K562 (cell line): ENCODE measurements around the gene PNMT. TPM values are rescaled to one million over a fixed set of nuclear protein-coding genes. Genes with fewer than 3 reads are reported as not detected.
A peak's percentile ranks its signal among the peaks of the same experiment; 100 is the strongest.

Experiments
- ATAC-seq: fragments of 200-7000 bp; cut with Tn5 transposase; 3 replicates; pipeline ENCODE4 v1.9.1; 2020; ENCODE audit warnings: moderate library complexity
- Bru-seq: library from RNA; stranded (reverse); fragments of 400-500 nt; gene quantifications from one replicate; lab custom pipeline; 2021; lab: Mats Ljungman, UMichigan
- BruChase-seq, 2 experiments: library from RNA; stranded (reverse); fragments of 400-500 nt; gene quantifications; one replicate each; lab custom pipeline; 2021; lab: Mats Ljungman, UMichigan
- BruUV-seq: library from RNA; stranded (reverse); fragments of 400-500 nt; replicated peaks from 2 replicates; lab custom pipeline; 2021; lab: Mats Ljungman, UMichigan
- CTCF ChIA-PET: fragments of 300-600 bp; formaldehyde crosslinking; extraction: SDS; loops from one replicate; lab custom pipeline; 2021; ENCODE audit warnings: low intra/inter-chr PET ratio; lab: Yijun Ruan, JAX
- POLR2A ChIA-PET: fragments of 300-600, 350-650 bp; sonication (Branson Sonifier 250); formaldehyde crosslinking; extraction: SDS; loops from one replicate; lab custom pipeline; 2021; ENCODE audit warnings: antibody characterized with exemption, inconsistent platforms; lab: Yijun Ruan, JAX
- DNase-seq, 4 experiments: peaks; one replicate each; pipeline versions ENCODE4 v3.0.0 to v3.0.0-alpha.2; 2011 to 2018; ENCODE audit warnings: low spot score in 3 of 4, mixed read lengths in 3 of 4; ENCODE audit errors: extremely low read depth in 1 of 4
- FAIRE-seq: peaks from 2 replicates; lab custom pipeline; 2011; peaks lifted over from hg19 to GRCh38; lab: Jason Lieb, UNC
- H2AFZ ChIP-seq: 2 replicates; pipeline ENCODE4 v1.6.0; 2011; ENCODE audit warnings: low read depth, low read length, control low read depth, inconsistent platforms
- H3K27ac ChIP-seq: fragments of 200-600 bp; 3 replicates; pipeline ENCODE4 v1.8.0; 2011; ENCODE audit warnings: low read depth, mild to moderate bottlenecking, control low read depth, inconsistent platforms, low read length, moderate library complexity, mixed read lengths; ENCODE audit errors: extremely low read depth
- H3K27me3 ChIP-seq, 2 experiments: fragments of 300-600 bp in 1 of 2; 2 replicates in 1 of 2; 3 replicates in 1 of 2; pipeline versions ENCODE4 v1.6.0 to v1.8.0; 2011; ENCODE audit warnings: inconsistent platforms in 2 of 2, low read length in 2 of 2, mild to moderate bottlenecking in 1 of 2, mixed read lengths in 1 of 2, moderate library complexity in 1 of 2; ENCODE audit not compliant: control insufficient read depth in 2 of 2, insufficient read depth in 2 of 2
- H3K36me3 ChIP-seq: fragments of 300-600 bp; 3 replicates; pipeline ENCODE4 v1.8.0; 2011; ENCODE audit warnings: mild to moderate bottlenecking, low read length, inconsistent platforms; ENCODE audit not compliant: control insufficient read depth, insufficient read depth
- H3K4me1 ChIP-seq, 2 experiments: fragments of 200-600 bp in 1 of 2; replicated peaks in 1 of 2; 2 replicates in 1 of 2; 3 replicates in 1 of 2; pipeline versions ENCODE4 v1.5.1 to v1.8.0; 2011; ENCODE audit warnings: inconsistent platforms in 2 of 2, low read length in 2 of 2, mild to moderate bottlenecking in 1 of 2, mixed read lengths in 1 of 2, moderate library complexity in 1 of 2; ENCODE audit not compliant: control insufficient read depth in 2 of 2, insufficient read depth in 2 of 2
- H3K4me2 ChIP-seq: 2 replicates; pipeline ENCODE4 v1.6.1; 2011; ENCODE audit warnings: low read length, control low read depth, inconsistent platforms, mixed read lengths; ENCODE audit not compliant: insufficient read depth
- H3K4me3 ChIP-seq: fragments of 200-600 bp; sonication (generic), shearing (Covaris generic); 2 replicates; pipeline ENCODE4 v1.5.1; 2016; ENCODE audit warnings: control low read depth, inconsistent platforms
- H3K79me2 ChIP-seq: fragments of 200-600 bp; 3 replicates; pipeline ENCODE4 v1.8.0; 2011; ENCODE audit warnings: low read length, inconsistent platforms; ENCODE audit not compliant: control insufficient read depth, insufficient read depth
- H3K9ac ChIP-seq, 2 experiments: 2 replicates each; pipeline versions ENCODE4 v1.6.0 to v1.6.1; 2011; ENCODE audit warnings: low read depth in 2 of 2, low read length in 2 of 2, control low read depth in 1 of 2, inconsistent platforms in 1 of 2, mild to moderate bottlenecking in 1 of 2, mixed read lengths in 1 of 2; ENCODE audit not compliant: insufficient read depth in 1 of 2
- H3K9me1 ChIP-seq: one replicate; pipeline ENCODE4 v1.6.0; 2011; ENCODE audit warnings: inconsistent platforms, mild to moderate bottlenecking, low read length, moderate library complexity; ENCODE audit not compliant: control insufficient read depth, insufficient read depth
- H3K9me3 ChIP-seq: replicated peaks from 2 replicates; pipeline ENCODE4 v1.5.1; 2011; ENCODE audit warnings: low read depth, low read length, inconsistent platforms; ENCODE audit not compliant: control insufficient read depth, insufficient read depth
- H4K20me1 ChIP-seq: replicated peaks from 2 replicates; pipeline ENCODE4 v1.6.1; 2011; ENCODE audit warnings: low read length, inconsistent platforms, mixed read lengths; ENCODE audit not compliant: control insufficient read depth, insufficient read depth
- ARID1B ChIP-seq: fragments of 450-650 bp; IDR thresholded peaks from 2 replicates; pipeline ENCODE4 v1.6.1; 2016; ENCODE audit warnings: antibody characterized with exemption, mild to moderate bottlenecking, inconsistent platforms
- FUS ChIP-seq: fragments of 200-400 bp; formaldehyde crosslinking; optimal IDR thresholded peaks from 2 replicates; pipeline ENCODE3; 2017; ENCODE audit warnings: low read depth, low read length
- KAT7 ChIP-seq: sonication (generic); formaldehyde crosslinking; IDR thresholded peaks from 2 replicates; pipeline ENCODE4 v1.8.0; 2022; ENCODE audit warnings: missing genetic modification reagents, mild to moderate bottlenecking, borderline replicate concordance
- MYBL2 ChIP-seq, 2 experiments: fragments of 450-650 bp in 1 of 2; sonication (generic) in 1 of 2; formaldehyde crosslinking in 1 of 2; IDR thresholded peaks; 2 replicates each; pipeline versions ENCODE4 v1.6.1 to v1.8.1; 2017 to 2022; ENCODE audit warnings: borderline replicate concordance in 1 of 2, inconsistent platforms in 1 of 2, low read depth in 1 of 2, mild to moderate bottlenecking in 1 of 2, missing genetic modification reagents in 1 of 2, moderate library complexity in 1 of 2
- RFX1 ChIP-seq: fragments of 450-650 bp; IDR thresholded peaks from 2 replicates; pipeline ENCODE4 v1.6.1; 2016; ENCODE audit warnings: mild to moderate bottlenecking, moderate library complexity
- SRSF3 ChIP-seq: fragments of 200-400 bp; formaldehyde crosslinking; IDR thresholded peaks from 2 replicates; pipeline ENCODE4 v1.6.1; 2016; ENCODE audit warnings: mild to moderate bottlenecking, low read length, moderate library complexity; ENCODE audit not compliant: insufficient read depth
- TEAD1 ChIP-seq, 2 experiments: fragments of 450-650 bp in 1 of 2; sonication (generic) in 1 of 2; formaldehyde crosslinking; IDR thresholded peaks; 2 replicates each; pipeline versions ENCODE4 v1.4.0 to v1.8.0; 2020 to 2022; ENCODE audit warnings: mild to moderate bottlenecking in 2 of 2, missing genetic modification reagents in 1 of 2
- ZKSCAN8 ChIP-seq: fragments of 200-800 bp; sonication (Bioruptor generic); IDR thresholded peaks from 2 replicates; pipeline ENCODE4 v1.6.1; 2016; ENCODE audit warnings: missing genetic modification characterization, missing compliant biosample characterization
- ZNF134 ChIP-seq: fragments of 250-450 bp; sonication (Bioruptor Pico); conservative IDR thresholded peaks from 2 replicates; pipeline ENCODE4 v1.4.0; 2020
- ZNF140 ChIP-seq: fragments of 250-450 bp; sonication (Bioruptor Pico); IDR thresholded peaks from 2 replicates; pipeline ENCODE4 v1.8.0; 2021; ENCODE audit warnings: moderate library complexity, mild to moderate bottlenecking, inconsistent platforms
- WGBS: fragments of 100-300 bp; shearing (Covaris generic); methylation state at CpG from one replicate; pipeline ENCODE4 v1.1.6; 2016; ENCODE audit warnings: low coverage, mixed read lengths; ENCODE audit not compliant: insufficient coverage; ENCODE audit errors: missing lambda C conversion rate; 5-methylcytosine and 5-hydroxymethylcytosine counted together
- in situ Hi-C: fragments of 300-500 bp; cut with MboI; formaldehyde crosslinking; loops from 4 replicates; pipeline ENCODE4 v1.15.0; 2018; ENCODE audit warnings: inconsistent platforms, mixed read lengths
- intact Hi-C: fragments of 100-400 bp; cut with micrococcal nuclease; formaldehyde crosslinking; loops from 2 replicates; pipeline ENCODE4 v1.14.2; 2022
- long read RNA-seq, 3 experiments: library from polyadenylated mRNA in 2 of 3; library from RNA in 1 of 3; unstranded in 2 of 3; stranded (forward) in 1 of 3; transcript quantifications; one replicate each; pipeline ENCODE4 v2.0.0, GENCODE V29; 2019 to 2022
- polyA minus RNA-seq, 3 experiments: library from RNA; depleted of rRNA, polyadenylated mRNA; stranded (reverse); fragments of >200 nt; gene quantifications; 2 replicates each; pipeline ENCODE4 v1.2.3, GENCODE V29; 2011
- polyA plus RNA-seq, 8 experiments: library from polyadenylated mRNA; depleted of rRNA in 4 of 8; stranded (reverse) in 5 of 8; unstranded in 3 of 8; fragments of >200 nt; fragmentation: Nextera tagmentation in 2 of 8; fragmentation: Illumina TruSeq in 1 of 8; extraction: Ambion mirVana in 2 of 8; extraction: Trizol in 1 of 8; gene quantifications; 2 replicates each; pipeline versions ENCODE4 v1.2.1 to v1.2.3, GENCODE V29; 2011 to 2014; ENCODE audit warnings: inconsistent platforms in 1 of 8, missing spikeins in 1 of 8
- total RNA-seq, 7 experiments: library from RNA; depleted of rRNA in 6 of 7; stranded (reverse); fragments of >200 nt in 6 of 7; fragmentation: Illumina TruSeq in 2 of 7; extraction: Trizol in 2 of 7; gene quantifications; 2 replicates each; pipeline versions ENCODE4 v1.2.1 to v1.2.3, GENCODE V29; 2011 to 2021; ENCODE audit warnings: low replicate concordance in 1 of 7
- TF ChIP-seq, protein P1 (sequence below): fragments of 450-650 bp; formaldehyde crosslinking; IDR thresholded peaks from 2 replicates; pipeline ENCODE4 v1.4.0; 2020; ENCODE audit warnings: mild to moderate bottlenecking

PNMT gene, protein sequence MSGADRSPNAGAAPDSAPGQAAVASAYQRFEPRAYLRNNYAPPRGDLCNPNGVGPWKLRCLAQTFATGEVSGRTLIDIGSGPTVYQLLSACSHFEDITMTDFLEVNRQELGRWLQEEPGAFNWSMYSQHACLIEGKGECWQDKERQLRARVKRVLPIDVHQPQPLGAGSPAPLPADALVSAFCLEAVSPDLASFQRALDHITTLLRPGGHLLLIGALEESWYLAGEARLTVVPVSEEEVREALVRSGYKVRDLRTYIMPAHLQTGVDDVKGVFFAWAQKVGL
- total RNA-seq (2011; cell fraction: chromatin; rRNA removed; ENCODE audit: low replicate concordance): 0.81 and 8.9 TPM in 2 replicates
- 7.3 and 7.9 TPM in 2 replicates for total RNA-seq (2011; cell fraction: nucleolus; rRNA removed)
- total RNA-seq (2011; cell fraction: nucleoplasm; rRNA removed): 6.0 and 8.4 TPM in 2 replicates
- 15.8 and 18.1 TPM in 2 replicates for total RNA-seq (2014; rRNA removed)
- total RNA-seq (2014; rRNA removed; fragmentation: Illumina TruSeq; extraction: Trizol): 2.0 and 3.0 TPM in 2 replicates
- total RNA-seq (2015; rRNA removed; fragmentation: Illumina TruSeq; extraction: Trizol): 9.0 and 9.6 TPM in 2 replicates
- 17.2 and 17.4 TPM in 2 replicates for total RNA-seq (2021)
- 3.3 and 5.8 TPM in 2 replicates for polyA plus RNA-seq (2011; rRNA removed)
- polyA plus RNA-seq (2011; cell fraction: cytosol; rRNA removed): 3.3 and 24.0 TPM in 2 replicates
- polyA plus RNA-seq (2011; cell fraction: nucleus; rRNA removed): 8.7 and 33.8 TPM in 2 replicates
- polyA plus RNA-seq (2012): 23.3 and 34.1 TPM in 2 replicates
- 3.1 and 9.3 TPM in 2 replicates for polyA plus RNA-seq (2014; fragmentation: Illumina TruSeq; extraction: Trizol)
- polyA plus RNA-seq (2014; fragmentation: Nextera tagmentation; extraction: Ambion mirVana): 1 to 10 TPM in 1 of 2 experiments, under 1 TPM in 1; 0.55 to 1.5 TPM
- polyA plus RNA-seq (2014; rRNA removed): 17.8 and 20.0 TPM in 2 replicates
- polyA minus RNA-seq (2011; rRNA and poly(A)+ RNA removed): 0.21 and 1.8 TPM in 2 replicates
- polyA minus RNA-seq (2011; cell fraction: cytosol; rRNA and poly(A)+ RNA removed): 1.5 and 6.7 TPM in 2 replicates
- polyA minus RNA-seq (2011; cell fraction: nucleus; rRNA and poly(A)+ RNA removed): 1.00 and 1.8 TPM in 2 replicates
- Bru-seq, nascent RNA: percentile 64 among the genes with signal in this experiment
- BruChase-seq, experiment 1, labeled RNA remaining after a 2-hour chase: percentile 56 among the genes with signal in this experiment
- BruChase-seq, experiment 2, labeled RNA remaining after a 6-hour chase: percentile 50 among the genes with signal in this experiment
- long read RNA-seq, experiment 1, transcript PNMT-202 (3 exons, 821 nt): minor isoform, 5 of 16 reads
- long read RNA-seq, experiment 1, transcript PNMT-201 (3 exons, 1,253 nt): major isoform, 6 of 16 reads
- long read RNA-seq, experiment 1, partial matches to known transcripts: 4 of 16 reads
- long read RNA-seq, experiment 1, other reads (novel, unspliced or antisense): 0 of 16 reads
- long read RNA-seq, experiment 2, transcript PNMT-202 (3 exons, 821 nt): major isoform, 6 of 14 reads
- long read RNA-seq, experiment 2, partial matches to known transcripts: 2 of 14 reads
- long read RNA-seq, experiment 2, other reads (novel, unspliced or antisense): 2 of 14 reads
- long read RNA-seq, experiment 3, partial matches to known transcripts: 0 of 2 reads
- long read RNA-seq, experiment 3, other reads (novel, unspliced or antisense): 0 of 2 reads

DNA sequence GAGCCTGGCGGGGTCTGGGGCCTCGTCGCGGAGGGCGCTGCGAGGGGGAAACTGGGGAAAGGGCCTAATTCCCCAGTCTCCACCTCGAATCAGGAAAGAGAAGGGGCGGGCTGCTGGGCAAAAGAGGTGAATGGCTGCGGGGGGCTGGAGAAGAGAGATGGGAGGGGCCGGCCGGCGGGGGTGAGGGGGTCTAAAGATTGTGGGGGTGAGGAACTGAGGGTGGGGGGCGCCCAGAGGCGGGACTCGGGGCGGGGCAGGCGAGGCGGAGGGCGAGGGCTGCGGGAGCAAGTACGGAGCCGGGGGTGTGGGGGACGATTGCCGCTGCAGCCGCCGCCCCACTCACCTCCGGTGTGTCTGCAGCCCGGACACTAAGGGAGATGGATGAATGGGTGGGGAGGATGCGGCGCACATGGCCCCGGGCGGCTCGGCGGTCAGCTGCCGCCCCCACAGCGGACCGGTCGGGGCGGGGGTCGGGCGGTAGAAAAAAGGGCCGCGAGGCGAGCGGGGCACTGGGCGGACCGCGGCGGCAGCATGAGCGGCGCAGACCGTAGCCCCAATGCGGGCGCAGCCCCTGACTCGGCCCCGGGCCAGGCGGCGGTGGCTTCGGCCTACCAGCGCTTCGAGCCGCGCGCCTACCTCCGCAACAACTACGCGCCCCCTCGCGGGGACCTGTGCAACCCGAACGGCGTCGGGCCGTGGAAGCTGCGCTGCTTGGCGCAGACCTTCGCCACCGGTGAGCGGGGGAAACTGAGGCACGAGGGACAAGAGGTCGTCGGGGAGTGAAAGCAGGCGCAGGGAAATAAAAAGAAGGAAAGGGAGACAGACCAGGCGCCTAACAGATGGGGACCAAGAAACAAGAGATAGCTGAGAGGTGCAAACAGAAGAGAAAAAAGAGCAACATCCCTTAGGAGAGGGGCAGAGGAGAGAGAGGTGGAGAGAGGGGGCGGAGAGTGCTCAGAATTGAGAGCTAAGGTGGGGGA, at the start of gene PNMT:
PNMT (plus strand) TSS at position 509 of the 980 bp plus-strand sequence; CDS start at position 532, 23 bp downstream.
- peak within 1 kb of the TSS; percentile 51 for H3K4me3 ChIP-seq
- H3K27ac ChIP-seq: peak within 1 kb of the TSS; percentile 74
- no peaks in the 10 kb centered on the region for H3K9me3 ChIP-seq
- CTCF ChIA-PET: interaction anchor here (0.8 to 8.3 kb wide), 2 partner anchors 34 to 46 kb away, joined by 3 to 131 read pairs; no protein-coding TSS in a partner anchor
- H4K20me1 ChIP-seq: no peaks in the 10 kb centered on the region; the same call in 1 of the 2 replicates
- H3K4me2 ChIP-seq: peak within 1 kb of the TSS; percentile 75
- H3K9me1 ChIP-seq: no peaks in the 10 kb centered on the region
- peak; percentile 76 to 89 (median 80) for DNase-seq
- H3K4me1 ChIP-seq: peaks cover 33 to 94% of the 10 kb centered on the region in 2 experiments
- BruUV-seq: TSS peak; percentile 73
- in situ Hi-C loops (no loop called here), intact Hi-C loops (loop anchor here (1.0 kb wide), 1 partner anchor 46 kb away; no protein-coding TSS in a partner anchor)
- H3K79me2 ChIP-seq: peaks cover 13% of the 10 kb centered on the region; the same call in 2 of the 3 replicates
- peak within 1 kb of the TSS; percentile 79 for H2AFZ ChIP-seq
- WGBS: under 1% methylated on average over 30 of the region's 85 CpGs
- peak; percentile 82 for FAIRE-seq
- peak within 1 kb of the TSS; percentile 65 to 93 for H3K9ac ChIP-seq
- no peaks in the 10 kb centered on the region for H3K27me3 ChIP-seq
- H3K36me3 ChIP-seq: peaks cover 2% of the 10 kb centered on the region; the same call in 1 of the 3 replicates
- ATAC-seq: peak; percentile 72
- POLR2A ChIA-PET: interaction anchor here (0.6 to 4.0 kb wide), 7 partner anchors 12 to 290 kb away, joined by 3 to 16 read pairs (median 3); no protein-coding TSS in a partner anchor
- TF ChIP-seq KAT7 (CRISPR knock-in tag): no peak
- TF ChIP-seq, protein P1, sequence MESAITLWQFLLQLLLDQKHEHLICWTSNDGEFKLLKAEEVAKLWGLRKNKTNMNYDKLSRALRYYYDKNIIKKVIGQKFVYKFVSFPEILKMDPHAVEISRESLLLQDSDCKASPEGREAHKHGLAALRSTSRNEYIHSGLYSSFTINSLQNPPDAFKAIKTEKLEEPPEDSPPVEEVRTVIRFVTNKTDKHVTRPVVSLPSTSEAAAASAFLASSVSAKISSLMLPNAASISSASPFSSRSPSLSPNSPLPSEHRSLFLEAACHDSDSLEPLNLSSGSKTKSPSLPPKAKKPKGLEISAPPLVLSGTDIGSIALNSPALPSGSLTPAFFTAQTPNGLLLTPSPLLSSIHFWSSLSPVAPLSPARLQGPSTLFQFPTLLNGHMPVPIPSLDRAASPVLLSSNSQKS (CRISPR knock-in tag): no peak
- TF ChIP-seq ZNF140 (CRISPR knock-in tag): no peak
- TF ChIP-seq SRSF3: no peak
- TF ChIP-seq ZNF134 (CRISPR knock-in tag): no peak
- peak; percentile 83 for TF ChIP-seq FUS
- TF ChIP-seq ARID1B: 0 out of 2 replicates have a peak, but pooled peaks have one; percentile 10
- 0 out of 2 replicates have a peak, but pooled peaks have one; percentile 61 for TF ChIP-seq ZKSCAN8 (CRISPR knock-in tag)
- TF ChIP-seq MYBL2 (IDR thresholded peaks at IDR 0.05; ENCODE audit: low read depth): no peak
- TF ChIP-seq MYBL2 (CRISPR knock-in tag; IDR thresholded peaks at IDR 0.05; ENCODE audit: borderline replicate concordance): no peak
- 0 out of 4 replicates have a peak, but pooled peaks of 1 of the 2 experiments have one; percentile 48 for TF ChIP-seq TEAD1 (CRISPR knock-in tag; IDR thresholded peaks at IDR 0.05)
- TF ChIP-seq RFX1: no peak
